D721Med (cell line): ENCODE results near the gene JMJD6.

ENCODE experiments used
- DNase-seq: peaks from one replicate; pipeline ENCODE4 v3.0.0; 2011; ENCODE audit warnings: low spot score; ENCODE audit not compliant: insufficient read length
- FAIRE-seq: peaks from 2 replicates; lab custom pipeline; 2011; peaks lifted over from hg19 to GRCh38; lab: Jason Lieb, UNC
- TF ChIP-seq, protein P1 (sequence below): IDR thresholded peaks from 2 replicates; pipeline ENCODE4 v1.5.1; 2012; ENCODE audit warnings: mild to moderate bottlenecking, control low read depth; ENCODE audit not compliant: insufficient read depth; ENCODE audit errors: missing control alignments

Gene JMJD6

GRCh38 chr17:76685366-76685765 is 41.0 kb downstream of the JMJD6 start:
- TF ChIP-seq, protein P1, sequence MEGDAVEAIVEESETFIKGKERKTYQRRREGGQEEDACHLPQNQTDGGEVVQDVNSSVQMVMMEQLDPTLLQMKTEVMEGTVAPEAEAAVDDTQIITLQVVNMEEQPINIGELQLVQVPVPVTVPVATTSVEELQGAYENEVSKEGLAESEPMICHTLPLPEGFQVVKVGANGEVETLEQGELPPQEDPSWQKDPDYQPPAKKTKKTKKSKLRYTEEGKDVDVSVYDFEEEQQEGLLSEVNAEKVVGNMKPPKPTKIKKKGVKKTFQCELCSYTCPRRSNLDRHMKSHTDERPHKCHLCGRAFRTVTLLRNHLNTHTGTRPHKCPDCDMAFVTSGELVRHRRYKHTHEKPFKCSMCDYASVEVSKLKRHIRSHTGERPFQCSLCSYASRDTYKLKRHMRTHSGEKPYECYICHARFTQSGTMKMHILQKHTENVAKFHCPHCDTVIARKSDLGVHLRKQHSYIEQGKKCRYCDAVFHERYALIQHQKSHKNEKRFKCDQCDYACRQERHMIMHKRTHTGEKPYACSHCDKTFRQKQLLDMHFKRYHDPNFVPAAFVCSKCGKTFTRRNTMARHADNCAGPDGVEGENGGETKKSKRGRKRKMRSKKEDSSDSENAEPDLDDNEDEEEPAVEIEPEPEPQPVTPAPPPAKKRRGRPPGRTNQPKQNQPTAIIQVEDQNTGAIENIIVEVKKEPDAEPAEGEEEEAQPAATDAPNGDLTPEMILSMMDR: no peak
- FAIRE-seq: no peak
- DNase-seq: no peak

GRCh38 chr17:76684756-76685155 is 41.6 kb downstream of the JMJD6 start:
- FAIRE-seq (no peak), DNase-seq (no peak)
- TF ChIP-seq, protein P1: no peak

DNA sequence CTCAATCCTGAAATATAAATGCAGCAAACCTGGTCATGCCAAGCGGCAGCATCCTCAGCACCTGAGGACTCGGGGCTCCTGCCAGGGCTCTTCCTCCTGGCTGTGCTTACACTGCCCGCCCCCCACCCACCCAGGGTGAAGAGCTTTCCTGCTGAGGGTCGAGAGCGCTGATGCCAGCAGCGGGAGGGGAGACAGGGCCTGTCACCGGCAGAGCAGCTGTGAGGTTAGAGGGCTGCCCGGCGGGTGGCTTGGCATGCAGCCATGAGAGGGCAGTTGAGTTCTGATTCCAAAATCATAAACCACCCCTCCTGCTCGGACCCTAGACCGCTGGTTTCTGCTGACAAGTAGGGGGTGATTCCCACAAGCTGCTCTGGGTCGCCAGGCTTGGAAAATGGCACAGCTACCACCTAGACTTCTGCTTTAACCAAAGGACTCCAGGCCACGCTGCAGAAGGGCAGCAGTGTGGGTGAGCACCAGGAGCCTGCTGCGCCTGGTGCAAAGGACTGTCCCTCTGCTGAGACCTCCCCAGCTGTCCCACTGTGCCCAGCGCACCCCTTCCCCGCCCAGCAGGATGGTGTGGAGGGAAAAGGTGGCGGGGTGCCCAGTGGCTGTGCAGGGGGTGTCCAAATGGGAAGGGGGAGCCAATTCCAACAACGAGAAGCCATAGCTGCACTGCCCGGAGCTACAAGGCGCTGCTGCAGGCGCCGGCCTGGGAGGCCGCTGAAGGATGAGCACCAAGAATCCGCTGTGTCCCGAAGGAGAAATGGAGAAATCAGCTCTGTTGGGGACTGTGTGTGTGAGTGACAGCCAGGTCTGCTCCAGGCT is 42.3 kb downstream of the JMJD6 start:
- DNase-seq (no peak), FAIRE-seq (no peak)
- TF ChIP-seq, protein P1: no peak

- TF ChIP-seq, protein P1: no peak
- DNase-seq: no peak
Measured at GRCh38 chr17:76683011-76683755, 43.2 kb downstream of the JMJD6 start.

DNA sequence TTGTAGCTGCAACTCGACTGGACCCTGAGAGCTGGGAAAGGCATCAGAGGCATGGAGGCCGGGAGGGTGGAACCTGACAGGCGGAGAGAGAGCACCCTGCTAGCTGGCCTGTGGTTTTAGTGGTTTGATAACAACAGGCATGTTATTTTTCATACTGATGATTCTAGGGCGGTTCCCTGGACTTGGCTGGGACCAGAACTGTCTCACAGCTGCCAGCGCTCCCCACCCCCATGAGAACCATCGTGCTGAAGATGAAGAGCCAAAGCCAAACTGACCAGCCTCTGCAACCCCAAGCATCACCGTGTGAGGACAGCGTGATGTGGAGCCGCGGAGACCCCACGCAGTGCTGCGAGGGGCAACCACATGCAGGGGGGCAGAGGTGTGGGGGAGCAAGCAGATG is 44.1 kb downstream of the JMJD6 start:
- FAIRE-seq (no peak), DNase-seq (no peak)
- TF ChIP-seq, protein P1: no peak

More at GRCh38 chr17:76683011-76683755, 43.2 kb downstream of the JMJD6 start:
- no peak for FAIRE-seq

DNA sequence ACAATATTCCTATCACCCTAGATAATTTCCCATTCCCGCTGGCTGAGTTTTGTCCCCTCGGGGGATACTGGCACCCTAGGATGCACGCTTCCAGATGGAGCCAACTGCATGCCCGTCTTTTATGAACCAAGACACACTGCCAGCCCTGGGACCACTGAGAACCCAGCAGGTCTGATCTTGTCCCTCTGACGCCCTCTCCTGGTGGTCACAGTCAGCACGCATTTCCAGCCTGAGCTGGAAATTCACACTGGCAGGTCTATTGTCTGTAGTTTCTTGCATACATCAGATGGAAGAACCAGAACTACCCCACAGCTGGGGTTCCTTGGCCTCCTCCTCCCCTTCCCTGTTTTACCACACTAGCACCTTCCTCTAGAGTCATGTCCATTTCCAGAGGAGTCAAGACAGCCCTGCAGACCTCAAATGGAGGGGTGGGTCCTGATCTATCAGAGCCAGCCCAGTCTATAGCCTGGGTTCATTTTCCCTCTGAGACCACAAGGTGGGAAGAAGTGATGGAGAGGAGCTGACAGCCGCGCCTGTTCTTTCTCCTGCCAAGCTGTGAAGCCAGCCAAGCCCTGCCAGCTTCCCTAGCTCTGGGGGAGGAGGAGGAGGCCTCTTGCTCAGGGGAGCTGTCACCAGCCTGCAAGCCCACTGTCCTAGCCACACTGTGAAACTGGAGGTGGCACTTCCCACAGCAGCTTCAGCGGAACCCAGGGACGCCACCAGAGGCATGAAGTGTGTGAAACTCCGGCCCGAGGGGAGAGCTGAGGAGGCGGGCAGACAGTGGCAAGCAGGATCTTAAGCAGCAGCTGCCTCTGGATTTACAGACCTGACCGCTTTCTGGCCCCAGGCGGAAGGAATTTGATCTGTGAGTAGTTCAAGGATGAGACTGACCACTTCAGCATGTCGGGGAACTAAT is 44.9 kb downstream of the JMJD6 start:
- FAIRE-seq (no peak), DNase-seq (peak; percentile 79)
- TF ChIP-seq, protein P1: peak; percentile 93
